Hematopoietic multipotent progenitor cell (in vitro differentiated cells): ENCODE results near the gene PTPRT. TPM values are rescaled to one million over a fixed set of nuclear protein-coding genes. Genes with fewer than 3 reads are reported as not detected.

ENCODE experiments used
- DNase-seq, 3 donors: peaks; one replicate each; pipeline ENCODE4 v3.0.0-alpha.2; 2011 to 2015; ENCODE audit warnings: low read depth in 2 of 3, low spot score in 2 of 3
- total RNA-seq: library from RNA; depleted of rRNA; stranded (reverse); fragments of >200 nt; gene quantifications from one replicate; pipeline ENCODE4 v1.2.3, GENCODE V29; 2012

Gene PTPRT
- total RNA-seq, 1 donor = under 0.01 TPM

GRCh38 chr20:43034981-43035724 lies 154.6 kb downstream of the PTPRT start:
- DNase-seq = no peak

- no peak for DNase-seq
Observed at GRCh38 chr20:43032459-43032858, 157.2 kb downstream of the PTPRT start.

- DNase-seq = no peak
Observed at GRCh38 chr20:43029176-43029575, 160.5 kb downstream of the PTPRT start.

- DNase-seq = no peak
Observed at GRCh38 chr20:43028470-43028869, 161.2 kb downstream of the PTPRT start.

GRCh38 chr20:43023836-43024235 lies 165.9 kb downstream of the PTPRT start:
- no peak for DNase-seq

GRCh38 chr20:43022568-43022967 lies 167.1 kb downstream of the PTPRT start:
- DNase-seq = no peak

GRCh38 chr20:43022081-43022480 lies 167.6 kb downstream of the PTPRT start:
- DNase-seq = no peak

- no peak for DNase-seq
Observed at GRCh38 chr20:43017241-43018030, 172.3 kb downstream of the PTPRT start.

- no peak for DNase-seq
Observed at GRCh38 chr20:43016257-43016656, 173.4 kb downstream of the PTPRT start.

- no peak for DNase-seq
Observed at GRCh38 chr20:43015566-43015965, 174.1 kb downstream of the PTPRT start.

GRCh38 chr20:43014206-43014605 lies 175.5 kb downstream of the PTPRT start:
- DNase-seq = no peak

GRCh38 chr20:43011491-43011890 lies 178.2 kb downstream of the PTPRT start:
- DNase-seq = no peak

- DNase-seq = no peak
Observed at GRCh38 chr20:43009532-43009931, 180.2 kb downstream of the PTPRT start.

- no peak for DNase-seq
Observed at GRCh38 chr20:43007525-43007924, 182.2 kb downstream of the PTPRT start.

GRCh38 chr20:43006651-43007375 lies 182.9 kb downstream of the PTPRT start:
- no peak for DNase-seq

- no peak for DNase-seq
Observed at GRCh38 chr20:43003318-43003944, 186.3 kb downstream of the PTPRT start.

GRCh38 chr20:42996141-42996540 lies 193.6 kb downstream of the PTPRT start:
- no peak for DNase-seq

GRCh38 chr20:42988319-42988718 lies 201.4 kb downstream of the PTPRT start:
- no peak for DNase-seq

GRCh38 chr20:42987376-42988114 lies 202.2 kb downstream of the PTPRT start:
- no peak for DNase-seq

GRCh38 chr20:42986143-42986773 lies 203.4 kb downstream of the PTPRT start:
- DNase-seq = no peak
